WTC11 (cell line): ENCODE data around the gene SIRPG.

Source experiments
- TF ChIP-seq, protein P1 (sequence below): fragments of 200-600 bp; IDR thresholded peaks from 2 replicates; pipeline ENCODE4 v1.8.0; 2022; ENCODE audit warnings: antibody characterized with exemption
- TF ChIP-seq, protein P2 (sequence below): fragments of 250-450 bp; sonication (Bioruptor Pico); IDR thresholded peaks from 2 replicates; pipeline ENCODE4 v2.1.2; 2022; ENCODE audit warnings: mild to moderate bottlenecking, moderate library complexity
- TF ChIP-seq, protein P3 (sequence below): sonication (generic); formaldehyde crosslinking; IDR thresholded peaks from 2 replicates; pipeline ENCODE4 v1.8.1; 2023; ENCODE audit warnings: mild to moderate bottlenecking, missing genetic modification reagents

DNA sequence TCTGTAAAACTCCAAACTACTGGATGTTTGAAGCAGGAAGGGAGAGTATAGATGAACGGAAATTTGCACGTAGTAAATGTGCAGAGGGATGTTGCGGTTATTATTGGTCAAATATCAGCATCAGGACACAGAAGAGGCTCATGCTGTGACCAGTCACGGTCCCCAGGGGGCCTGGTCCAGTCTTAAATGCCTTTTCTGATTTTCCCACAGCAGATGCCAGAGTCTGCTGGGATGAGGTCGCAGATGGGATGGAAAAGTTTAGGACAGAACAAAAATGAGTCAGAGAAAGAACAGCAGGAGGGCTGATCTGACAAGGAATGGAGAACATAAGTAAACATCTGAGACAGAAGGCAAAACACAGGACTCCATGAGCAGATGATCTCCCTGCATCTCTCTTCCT lies 11.7 kb upstream of the SIRPG start:
- TF ChIP-seq, protein P1, sequence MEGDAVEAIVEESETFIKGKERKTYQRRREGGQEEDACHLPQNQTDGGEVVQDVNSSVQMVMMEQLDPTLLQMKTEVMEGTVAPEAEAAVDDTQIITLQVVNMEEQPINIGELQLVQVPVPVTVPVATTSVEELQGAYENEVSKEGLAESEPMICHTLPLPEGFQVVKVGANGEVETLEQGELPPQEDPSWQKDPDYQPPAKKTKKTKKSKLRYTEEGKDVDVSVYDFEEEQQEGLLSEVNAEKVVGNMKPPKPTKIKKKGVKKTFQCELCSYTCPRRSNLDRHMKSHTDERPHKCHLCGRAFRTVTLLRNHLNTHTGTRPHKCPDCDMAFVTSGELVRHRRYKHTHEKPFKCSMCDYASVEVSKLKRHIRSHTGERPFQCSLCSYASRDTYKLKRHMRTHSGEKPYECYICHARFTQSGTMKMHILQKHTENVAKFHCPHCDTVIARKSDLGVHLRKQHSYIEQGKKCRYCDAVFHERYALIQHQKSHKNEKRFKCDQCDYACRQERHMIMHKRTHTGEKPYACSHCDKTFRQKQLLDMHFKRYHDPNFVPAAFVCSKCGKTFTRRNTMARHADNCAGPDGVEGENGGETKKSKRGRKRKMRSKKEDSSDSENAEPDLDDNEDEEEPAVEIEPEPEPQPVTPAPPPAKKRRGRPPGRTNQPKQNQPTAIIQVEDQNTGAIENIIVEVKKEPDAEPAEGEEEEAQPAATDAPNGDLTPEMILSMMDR, result no peak
- TF ChIP-seq, protein P2, sequence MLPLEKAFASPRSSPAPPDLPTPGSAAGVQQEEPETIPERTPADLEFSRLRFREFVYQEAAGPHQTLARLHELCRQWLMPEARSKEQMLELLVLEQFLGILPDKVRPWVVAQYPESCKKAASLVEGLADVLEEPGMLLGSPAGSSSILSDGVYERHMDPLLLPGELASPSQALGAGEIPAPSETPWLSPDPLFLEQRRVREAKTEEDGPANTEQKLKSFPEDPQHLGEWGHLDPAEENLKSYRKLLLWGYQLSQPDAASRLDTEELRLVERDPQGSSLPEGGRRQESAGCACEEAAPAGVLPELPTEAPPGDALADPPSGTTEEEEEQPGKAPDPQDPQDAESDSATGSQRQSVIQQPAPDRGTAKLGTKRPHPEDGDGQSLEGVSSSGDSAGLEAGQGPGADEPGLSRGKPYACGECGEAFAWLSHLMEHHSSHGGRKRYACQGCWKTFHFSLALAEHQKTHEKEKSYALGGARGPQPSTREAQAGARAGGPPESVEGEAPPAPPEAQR (CRISPR knock-in tag), result no peak
- TF ChIP-seq, protein P3, sequence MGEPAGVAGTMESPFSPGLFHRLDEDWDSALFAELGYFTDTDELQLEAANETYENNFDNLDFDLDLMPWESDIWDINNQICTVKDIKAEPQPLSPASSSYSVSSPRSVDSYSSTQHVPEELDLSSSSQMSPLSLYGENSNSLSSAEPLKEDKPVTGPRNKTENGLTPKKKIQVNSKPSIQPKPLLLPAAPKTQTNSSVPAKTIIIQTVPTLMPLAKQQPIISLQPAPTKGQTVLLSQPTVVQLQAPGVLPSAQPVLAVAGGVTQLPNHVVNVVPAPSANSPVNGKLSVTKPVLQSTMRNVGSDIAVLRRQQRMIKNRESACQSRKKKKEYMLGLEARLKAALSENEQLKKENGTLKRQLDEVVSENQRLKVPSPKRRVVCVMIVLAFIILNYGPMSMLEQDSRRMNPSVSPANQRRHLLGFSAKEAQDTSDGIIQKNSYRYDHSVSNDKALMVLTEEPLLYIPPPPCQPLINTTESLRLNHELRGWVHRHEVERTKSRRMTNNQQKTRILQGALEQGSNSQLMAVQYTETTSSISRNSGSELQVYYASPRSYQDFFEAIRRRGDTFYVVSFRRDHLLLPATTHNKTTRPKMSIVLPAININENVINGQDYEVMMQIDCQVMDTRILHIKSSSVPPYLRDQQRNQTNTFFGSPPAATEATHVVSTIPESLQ (CRISPR knock-in tag), result no peak
